ENCODE data around the gene DBI. TPM values are rescaled to one million over a fixed set of nuclear protein-coding genes. Genes with fewer than 3 reads are reported as not detected.

DBI gene
- total RNA-seq, 1 donor from 2014 or later: 176 TPM

DNA sequence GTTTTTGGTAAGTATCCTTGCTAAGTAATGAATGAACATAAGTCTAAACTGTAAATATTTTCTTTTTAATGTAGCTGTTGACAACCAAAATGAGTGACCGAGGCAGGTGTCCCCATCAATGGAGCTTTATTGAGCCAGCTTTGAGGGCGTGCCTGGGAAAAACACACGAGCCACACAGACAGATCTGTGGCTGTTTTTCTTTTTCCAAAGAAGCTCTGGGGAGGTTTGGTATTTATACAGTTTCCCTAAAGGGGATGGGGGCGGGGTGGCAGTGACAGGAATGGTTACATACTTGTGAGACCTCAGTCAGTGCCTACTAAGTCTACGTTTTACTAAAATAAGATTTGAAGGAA, 11.2 kb downstream of the DBI start:
- ATAC-seq (no peak), DNase-seq (no peak)
- Histone ChIP-seq H3K27me3 (no peaks in the 10 kb centered on the region), H3K36me3 (peaks cover 12% of the 10 kb centered on the region), H3K27ac (no peak overlapping the region), H3K4me3 (no peak overlapping the region), H3K4me1 (no peaks in the 10 kb centered on the region), H3K9me3 (no peaks in the 10 kb centered on the region)
- TF ChIP-seq, protein P1, sequence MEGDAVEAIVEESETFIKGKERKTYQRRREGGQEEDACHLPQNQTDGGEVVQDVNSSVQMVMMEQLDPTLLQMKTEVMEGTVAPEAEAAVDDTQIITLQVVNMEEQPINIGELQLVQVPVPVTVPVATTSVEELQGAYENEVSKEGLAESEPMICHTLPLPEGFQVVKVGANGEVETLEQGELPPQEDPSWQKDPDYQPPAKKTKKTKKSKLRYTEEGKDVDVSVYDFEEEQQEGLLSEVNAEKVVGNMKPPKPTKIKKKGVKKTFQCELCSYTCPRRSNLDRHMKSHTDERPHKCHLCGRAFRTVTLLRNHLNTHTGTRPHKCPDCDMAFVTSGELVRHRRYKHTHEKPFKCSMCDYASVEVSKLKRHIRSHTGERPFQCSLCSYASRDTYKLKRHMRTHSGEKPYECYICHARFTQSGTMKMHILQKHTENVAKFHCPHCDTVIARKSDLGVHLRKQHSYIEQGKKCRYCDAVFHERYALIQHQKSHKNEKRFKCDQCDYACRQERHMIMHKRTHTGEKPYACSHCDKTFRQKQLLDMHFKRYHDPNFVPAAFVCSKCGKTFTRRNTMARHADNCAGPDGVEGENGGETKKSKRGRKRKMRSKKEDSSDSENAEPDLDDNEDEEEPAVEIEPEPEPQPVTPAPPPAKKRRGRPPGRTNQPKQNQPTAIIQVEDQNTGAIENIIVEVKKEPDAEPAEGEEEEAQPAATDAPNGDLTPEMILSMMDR (IDR thresholded peaks at IDR 0.05): no peak
- intact Hi-C loops (cut with DNase I): no loop called here

DNA sequence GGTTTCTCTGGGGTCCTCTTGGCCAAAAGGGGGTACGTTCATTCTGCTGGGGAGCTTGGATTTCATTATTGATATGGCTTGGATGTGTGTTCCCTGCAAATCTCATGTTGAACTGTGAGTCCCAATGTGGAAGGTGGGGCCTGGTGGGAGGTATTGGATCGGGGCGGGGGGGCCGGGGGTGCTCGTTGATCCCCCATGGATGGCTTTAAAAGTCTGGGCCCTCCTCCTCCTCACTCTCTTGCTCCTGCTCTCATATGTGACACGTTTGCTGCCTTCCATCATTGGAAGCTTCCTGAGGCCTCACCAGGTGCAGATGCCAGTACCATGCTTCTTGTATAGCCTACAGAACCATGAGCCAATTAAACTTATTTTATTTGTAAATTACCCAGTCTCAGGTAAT, 11.8 kb downstream of the DBI start:
- ATAC-seq (no peak), DNase-seq (no peak)
- peaks cover 6% of the 10 kb centered on the region for H3K36me3 ChIP-seq
- TF ChIP-seq, protein P1 (IDR thresholded peaks at IDR 0.05): no peak
- H3K9me3 ChIP-seq: no peaks in the 10 kb centered on the region
- no peaks in the 10 kb centered on the region for H3K27me3 ChIP-seq
- H3K4me3 ChIP-seq: no peak overlapping the region
- H3K4me1 ChIP-seq: no peaks in the 10 kb centered on the region
- H3K27ac ChIP-seq: no peak overlapping the region
- intact Hi-C loops (cut with DNase I): no loop called here

DNA sequence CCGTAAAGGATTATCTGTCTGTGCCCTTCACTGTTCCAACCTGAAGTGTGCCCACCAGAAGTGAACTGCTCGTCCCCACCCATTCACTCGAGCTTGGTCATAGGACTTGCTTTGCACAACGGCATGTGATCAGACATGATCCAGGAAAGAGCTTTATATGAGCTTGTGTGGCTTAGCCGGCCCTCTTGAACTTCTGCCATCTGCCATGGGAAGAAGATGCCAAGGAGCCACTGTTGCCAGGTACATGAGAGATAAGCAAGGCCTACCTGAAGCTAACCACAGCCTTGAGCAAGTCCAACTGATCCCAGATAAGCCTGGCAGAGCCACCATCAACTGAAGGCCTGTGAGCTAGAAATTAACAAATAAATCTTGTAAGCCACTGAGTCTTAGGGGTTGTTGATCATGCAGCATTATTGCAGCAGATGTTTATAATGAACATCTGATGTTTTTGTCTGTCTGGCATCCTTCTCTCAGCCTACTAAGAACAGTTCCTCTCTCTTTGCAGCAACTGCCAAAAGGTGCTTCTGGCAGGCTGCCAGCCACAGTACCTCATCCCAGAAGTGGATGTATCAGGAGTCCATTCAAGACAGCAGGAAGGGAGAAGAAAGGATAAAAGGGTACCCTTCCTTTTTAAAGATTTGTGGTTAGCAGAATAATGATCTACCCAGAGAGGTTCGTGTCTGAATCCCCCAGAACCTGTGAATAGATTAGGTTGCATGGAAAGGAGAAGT, 16.8 kb downstream of the DBI start:
- Histone ChIP-seq H3K27ac (no peak overlapping the region), H3K27me3 (no peaks in the 10 kb centered on the region), H3K9me3 (no peaks in the 10 kb centered on the region), H3K36me3 (no peaks in the 10 kb centered on the region), H3K4me1 (peaks cover 10% of the 10 kb centered on the region), H3K4me3 (no peak overlapping the region)
- ATAC-seq: no peak
- TF ChIP-seq, protein P1 (IDR thresholded peaks at IDR 0.05): no peak
- DNase-seq: no peak
- intact Hi-C loops (cut with DNase I): no loop called here

DNA sequence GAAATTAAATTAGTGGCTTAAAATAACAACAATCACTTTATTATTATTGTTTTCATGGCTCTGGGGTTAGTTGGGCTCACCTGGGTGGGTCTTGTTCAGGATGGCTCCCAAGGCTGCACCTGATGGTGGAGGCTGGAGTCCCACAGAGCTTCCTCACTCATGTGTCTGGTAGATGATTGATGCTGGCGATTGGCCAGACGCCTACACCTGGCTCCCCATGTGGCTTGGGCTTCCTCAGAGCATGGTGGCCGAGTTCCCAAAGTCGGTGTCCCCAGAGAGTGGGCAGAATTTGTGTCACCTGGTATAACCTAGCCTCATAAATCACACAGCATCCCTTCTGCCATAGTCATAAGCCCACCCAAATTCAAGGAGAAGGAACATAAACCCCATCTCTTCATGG, 18.2 kb downstream of the DBI start:
- H3K9me3 ChIP-seq: no peaks in the 10 kb centered on the region
- ATAC-seq (no peak), DNase-seq (no peak)
- intact Hi-C loops (cut with DNase I): no loop called here
- no peak overlapping the region for H3K4me3 ChIP-seq
- no peaks in the 10 kb centered on the region for H3K27me3 ChIP-seq
- H3K36me3 ChIP-seq: no peaks in the 10 kb centered on the region
- H3K27ac ChIP-seq: no peak overlapping the region
- H3K4me1 ChIP-seq: peaks cover 10% of the 10 kb centered on the region
- TF ChIP-seq, protein P1 (IDR thresholded peaks at IDR 0.05): no peak

DNA sequence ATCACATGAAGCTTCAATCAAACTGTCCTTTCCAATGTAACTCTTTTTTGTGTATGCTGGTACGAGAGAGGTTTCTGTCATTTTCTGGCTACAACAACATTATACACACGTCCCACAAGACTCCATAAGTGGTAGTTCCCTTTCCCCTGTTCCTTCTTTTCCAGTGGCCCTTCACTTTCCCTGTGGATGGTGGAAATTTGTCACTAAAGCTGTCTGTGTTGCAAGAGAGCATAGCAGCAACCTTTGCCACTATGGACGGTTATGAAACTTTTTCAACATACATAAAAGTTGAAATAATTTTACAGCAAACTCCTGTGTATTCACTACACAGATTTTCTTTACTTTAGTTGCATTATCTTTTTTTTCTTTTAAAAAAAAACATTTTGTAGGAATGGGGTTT, 18.7 kb downstream of the DBI start:
- intact Hi-C loops (cut with DNase I): no loop called here
- no peak overlapping the region for H3K4me3 ChIP-seq
- TF ChIP-seq, protein P1 (IDR thresholded peaks at IDR 0.05): no peak
- no peaks in the 10 kb centered on the region for H3K36me3 ChIP-seq
- H3K27me3 ChIP-seq: no peaks in the 10 kb centered on the region
- DNase-seq (no peak), ATAC-seq (no peak)
- no peaks in the 10 kb centered on the region for H3K9me3 ChIP-seq
- H3K4me1 ChIP-seq: peaks cover 10% of the 10 kb centered on the region
- H3K27ac ChIP-seq: no peak overlapping the region
